Left ventricle myocardium inferior (tissue), 1 donor: Measurements from ENCODE around the gene POLR2A. TPM values are rescaled to one million over a fixed set of nuclear protein-coding genes. Genes with fewer than 3 reads are reported as not detected.
A peak's percentile ranks its signal among the peaks of the same experiment; 100 is the strongest.

Source experiments
- DNase-seq: peaks from one replicate; pipeline ENCODE4 v3.0.0-alpha.2; 2020
- H3K27ac ChIP-seq: fragments of 200-600 bp; replicated peaks from 2 replicates; pipeline ENCODE4 v1.8.0; 2021
- H3K27me3 ChIP-seq: fragments of 200-600 bp; 2 replicates; pipeline ENCODE4 v1.8.0; 2021; ENCODE audit warnings: low read depth
- H3K36me3 ChIP-seq: fragments of 200-600 bp; 2 replicates; pipeline ENCODE4 v1.8.0; 2021
- H3K4me1 ChIP-seq: fragments of 200-600 bp; 2 replicates; pipeline ENCODE4 v1.8.0; 2021
- H3K4me3 ChIP-seq: fragments of 200-600 bp; 2 replicates; pipeline ENCODE4 v1.8.0; 2021; ENCODE audit warnings: mild to moderate bottlenecking, moderate library complexity
- H3K9me3 ChIP-seq: fragments of 200-600 bp; replicated peaks from 2 replicates; pipeline ENCODE4 v1.8.0; 2021
- CTCF ChIP-seq: fragments of 200-600 bp; IDR thresholded peaks from 2 replicates; pipeline ENCODE4 v1.8.0; 2021; ENCODE audit warnings: antibody characterized with exemption, mild to moderate bottlenecking, borderline replicate concordance
- intact Hi-C: fragments of 100-400 bp; cut with micrococcal nuclease; formaldehyde crosslinking; loops from one replicate; pipeline ENCODE4 v1.11.0; 2022
- total RNA-seq: library from RNA; stranded (reverse); fragmentation: NEBNext Ultra II Directional; extraction: Animal tissue kit (Norgen Biotek cat#: 25700); gene quantifications from one replicate; pipeline ENCODE4 v1.2.1, GENCODE V29; 2021
- donor health status: DM: no; HTN: yes; CAD: no; lungs with severe emphysema.

POLR2A gene
- total RNA-seq, 1 donor from 2014 or later: 38.7 TPM

DNA sequence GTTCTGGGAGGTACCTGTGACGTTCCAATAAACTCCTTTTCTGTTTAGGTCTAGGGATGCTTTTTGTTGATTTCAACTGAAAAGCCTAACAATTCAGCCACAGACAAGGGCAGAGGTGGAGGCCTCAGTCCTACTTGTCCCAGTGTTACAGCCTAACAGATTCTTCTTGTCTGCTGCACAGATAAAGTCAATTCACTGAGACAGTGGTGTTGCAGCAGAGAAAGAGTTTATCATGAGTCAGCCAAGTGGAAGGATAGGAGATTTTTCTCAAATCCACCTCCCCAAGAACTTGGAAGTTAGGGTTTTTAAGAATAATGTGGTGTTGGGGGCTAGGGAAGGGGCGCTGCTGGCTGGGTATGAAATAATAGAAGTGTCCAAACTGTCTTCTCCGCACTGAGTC, 53.9 kb downstream of the POLR2A start:
- Histone ChIP-seq H3K27me3 (no peaks in the 10 kb centered on the region), H3K4me1 (no peaks in the 10 kb centered on the region), H3K36me3 (no peaks in the 10 kb centered on the region), H3K9me3 (peaks cover 12% of the 10 kb centered on the region), H3K4me3 (no peak overlapping the region), H3K27ac (no peak overlapping the region)
- DNase-seq: no peak
- intact Hi-C loops: no loop called here
- no peak for TF ChIP-seq CTCF

DNA sequence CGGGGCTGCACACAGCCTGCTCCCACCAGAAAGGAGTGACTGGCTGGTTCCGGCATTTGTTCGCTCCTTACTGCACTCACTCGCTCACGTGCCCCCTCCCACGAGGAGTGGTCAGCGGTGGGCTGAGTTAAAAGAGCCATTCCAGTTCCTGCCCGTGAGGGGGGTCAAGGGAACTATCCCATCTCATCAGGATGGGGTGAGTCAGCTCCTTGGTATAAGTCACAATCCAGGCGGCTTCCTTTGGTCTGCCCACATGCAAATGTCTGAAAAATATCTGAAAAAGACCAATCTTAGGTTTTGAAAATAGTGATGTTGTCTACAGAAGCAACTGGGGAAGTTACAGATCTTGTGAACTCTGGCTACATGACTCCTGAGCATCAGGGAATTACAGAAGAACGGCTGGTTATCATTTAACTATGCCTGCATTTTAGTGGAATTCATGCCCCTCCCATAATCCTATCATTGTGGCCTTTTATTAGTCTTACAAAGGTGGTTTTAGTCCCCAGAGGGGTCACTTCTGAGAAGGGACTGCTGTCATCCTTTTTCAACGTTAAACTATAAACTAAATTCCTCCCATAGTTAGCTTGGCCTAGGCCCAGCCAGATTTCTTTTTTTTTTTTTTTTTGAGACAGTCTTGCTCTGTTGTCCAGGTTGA, 54.9 kb downstream of the POLR2A start:
- Histone ChIP-seq H3K4me1 (no peaks in the 10 kb centered on the region), H3K9me3 (peaks cover 12% of the 10 kb centered on the region), H3K4me3 (no peak overlapping the region), H3K27ac (no peak overlapping the region), H3K36me3 (no peaks in the 10 kb centered on the region), H3K27me3 (no peaks in the 10 kb centered on the region)
- DNase-seq: no peak
- intact Hi-C loops: no loop called here
- no peak for TF ChIP-seq CTCF

DNA sequence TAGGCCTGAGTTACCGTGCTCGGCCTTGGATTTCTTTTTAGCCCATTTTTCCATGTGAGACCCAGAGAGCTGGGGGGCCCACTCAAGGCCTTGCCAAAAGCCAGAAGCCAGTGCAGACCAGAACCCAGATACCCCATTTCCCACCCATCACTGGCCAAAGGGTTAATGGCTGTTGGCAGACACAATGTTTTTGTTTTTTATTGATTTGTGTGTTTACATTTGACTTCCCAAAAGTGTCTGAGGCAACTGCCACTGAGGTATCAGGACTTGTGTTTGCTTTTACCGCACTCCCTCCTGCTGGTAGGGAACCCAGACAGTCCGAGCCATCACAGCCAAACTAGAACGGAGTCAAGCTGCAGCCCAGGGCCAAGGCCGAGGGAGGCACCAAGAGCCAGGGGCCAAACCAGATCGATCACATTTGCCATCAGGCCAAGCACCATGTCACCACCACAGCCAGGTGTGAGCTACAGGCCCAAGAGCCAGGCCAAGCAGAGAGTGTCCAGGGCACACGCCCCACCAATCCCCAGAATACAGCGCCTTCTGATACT, 57.0 kb downstream of the POLR2A start:
- H3K9me3 ChIP-seq: peaks cover 12% of the 10 kb centered on the region

GRCh38 chr17:7544911-7545310, 60.7 kb downstream of the POLR2A start:
- Histone ChIP-seq H3K4me1 (peaks cover 36% of the 10 kb centered on the region), H3K36me3 (no peaks in the 10 kb centered on the region), H3K9me3 (no peaks in the 10 kb centered on the region), H3K4me3 (no peak overlapping the region), H3K27me3 (no peaks in the 10 kb centered on the region), H3K27ac (peak overlapping the region; percentile 53)
- no peak for TF ChIP-seq CTCF
- no peak for DNase-seq
- intact Hi-C loops: no loop called here

More for the DNA sequence above, 57.0 kb downstream of the POLR2A start:
- intact Hi-C loops: no loop called here
- no peak for DNase-seq
- Histone ChIP-seq H3K27ac (no peak overlapping the region), H3K4me1 (peaks cover 12% of the 10 kb centered on the region), H3K4me3 (no peak overlapping the region), H3K36me3 (no peaks in the 10 kb centered on the region), H3K27me3 (no peaks in the 10 kb centered on the region)
- TF ChIP-seq CTCF: no peak

GRCh38 chr17:7548585-7549400, 64.6 kb downstream of the POLR2A start, which contains the start of gene TNFSF12:
TNFSF12 (plus strand) TSS chr17:7549058; CDS start chr17:7549154, 96 bp downstream.
- TF ChIP-seq CTCF: peak; percentile 48
- H3K27me3 ChIP-seq: no peaks in the 10 kb centered on the region
- peak within 1 kb of the TSS; percentile 89 for H3K4me3 ChIP-seq
- intact Hi-C loops: no loop called here
- peak; percentile 79 for DNase-seq
- H3K4me1 ChIP-seq: peaks cover 44% of the 10 kb centered on the region
- peaks cover 14% of the 10 kb centered on the region for H3K36me3 ChIP-seq
- H3K9me3 ChIP-seq: no peaks in the 10 kb centered on the region
- peak within 1 kb of the TSS; percentile 96 for H3K27ac ChIP-seq

Other genes with a start within 250 kb of the POLR2A start
- gene DVL2, start 249.8 kb upstream of the POLR2A start, total RNA-seq: 19.8 TPM
- 22.0 TPM for gene PHF23, start 244.9 kb upstream of the POLR2A start, total RNA-seq
- 394 TPM for gene GABARAP, start 241.9 kb upstream of the POLR2A start, total RNA-seq
- gene CTDNEP1, start 232.6 kb upstream of the POLR2A start, total RNA-seq: 105 TPM
- 62.5 TPM for gene ELP5, start 232.2 kb upstream of the POLR2A start, total RNA-seq
- gene CLDN7, start 221.9 kb upstream of the POLR2A start, total RNA-seq: 1.6 TPM
- 146 TPM for gene SLC2A4, start 202.6 kb upstream of the POLR2A start, total RNA-seq
- 0.77 TPM for gene YBX2, start 189.7 kb upstream of the POLR2A start, total RNA-seq
- gene EIF5A, start 176.7 kb upstream of the POLR2A start, total RNA-seq: 250 TPM
- 66.1 TPM for gene GPS2, start 169.0 kb upstream of the POLR2A start, total RNA-seq
- 31.9 TPM for gene NEURL4, start 155.0 kb upstream of the POLR2A start, total RNA-seq
- gene ACAP1, start 147.8 kb upstream of the POLR2A start, total RNA-seq: 13.4 TPM
- 3.9 TPM for gene KCTD11, start 132.2 kb upstream of the POLR2A start, total RNA-seq
- not detected for gene TMEM95, start 129.2 kb upstream of the POLR2A start, total RNA-seq
- 1.8 TPM for gene TNK1, start 103.3 kb upstream of the POLR2A start, total RNA-seq
- 20.1 TPM for gene PLSCR3, start 89.8 kb upstream of the POLR2A start, total RNA-seq
- 67.8 TPM for gene TMEM256, start 80.3 kb upstream of the POLR2A start, total RNA-seq
- gene NLGN2, start 76.5 kb upstream of the POLR2A start, total RNA-seq: 9.3 TPM
- not detected for gene SPEM1, start 64.0 kb upstream of the POLR2A start, total RNA-seq
- not detected for gene SPEM2, start 58.8 kb upstream of the POLR2A start, total RNA-seq
- not detected for gene SPEM3, start 55.5 kb upstream of the POLR2A start, total RNA-seq
- 2.7 TPM for gene TMEM102, start 48.9 kb upstream of the POLR2A start, total RNA-seq
- gene FGF11, start 44.9 kb upstream of the POLR2A start, total RNA-seq: 6.5 TPM
- 8.7 TPM for gene CHRNB1, start 39.3 kb upstream of the POLR2A start, total RNA-seq
- 63.4 TPM for gene ZBTB4, start 4.7 kb upstream of the POLR2A start, total RNA-seq
- not detected for gene SLC35G6, start 2.9 kb upstream of the POLR2A start, total RNA-seq
- gene TNFSF12, start 64.7 kb downstream of the POLR2A start, total RNA-seq: 29.9 TPM
- 6.3 TPM for gene TNFSF13, start 74.4 kb downstream of the POLR2A start, total RNA-seq
- gene SENP3, start 77.6 kb downstream of the POLR2A start, total RNA-seq: 29.5 TPM
- gene CD68, start 95.3 kb downstream of the POLR2A start, total RNA-seq: 25.5 TPM
- gene MPDU1, start 99.5 kb downstream of the POLR2A start, total RNA-seq: 24.9 TPM
- 1.9 TPM for gene SOX15, start 105.7 kb downstream of the POLR2A start, total RNA-seq
- gene FXR2, start 130.5 kb downstream of the POLR2A start, total RNA-seq: 111 TPM
- gene SAT2, start 143.5 kb downstream of the POLR2A start, total RNA-seq: 73.5 TPM
- gene SHBG, start 145.8 kb downstream of the POLR2A start, total RNA-seq: 0.74 TPM
- gene ATP1B2, start 166.6 kb downstream of the POLR2A start, total RNA-seq: 2.8 TPM
- gene TP53, start 203.1 kb downstream of the POLR2A start, total RNA-seq: 11.7 TPM
- 4.7 TPM for gene WRAP53, start 204.1 kb downstream of the POLR2A start, total RNA-seq
- not detected for gene EFNB3, start 220.8 kb downstream of the POLR2A start, total RNA-seq
- 0.33 TPM for gene DNAH2, start 233.4 kb downstream of the POLR2A start, total RNA-seq